ENCODE results near the gene RBMS1.

RBMS1 gene

DNA sequence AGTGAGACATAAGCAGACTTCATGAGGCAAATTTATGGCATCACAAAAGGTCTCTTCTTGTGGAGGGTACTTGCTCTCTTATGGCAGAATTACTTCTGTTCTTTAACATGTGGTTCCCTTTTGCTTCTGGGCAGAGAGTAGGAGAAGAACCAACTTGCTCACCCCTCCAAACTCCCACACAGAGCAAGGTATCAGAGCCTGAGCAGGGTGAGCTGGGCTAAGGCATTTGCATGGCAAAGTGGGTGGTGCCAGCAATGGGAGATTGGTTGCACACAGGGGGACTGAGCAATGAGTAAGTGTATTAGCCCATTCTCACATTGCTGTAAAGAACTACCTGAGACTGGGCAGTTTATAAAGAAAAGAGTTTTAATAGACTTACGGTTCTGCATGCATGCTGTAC is 229.3 kb downstream of the RBMS1 start:
- in situ Hi-C loops (cut with MboI; ENCODE audit: low pct_unique_long_range_greater_than_20kb, low sequenced_read_pairs, unreplicated experiment): no loop called here
- no peak for DNase-seq (ENCODE audit: low spot score)
- TF ChIP-seq, protein P1, sequence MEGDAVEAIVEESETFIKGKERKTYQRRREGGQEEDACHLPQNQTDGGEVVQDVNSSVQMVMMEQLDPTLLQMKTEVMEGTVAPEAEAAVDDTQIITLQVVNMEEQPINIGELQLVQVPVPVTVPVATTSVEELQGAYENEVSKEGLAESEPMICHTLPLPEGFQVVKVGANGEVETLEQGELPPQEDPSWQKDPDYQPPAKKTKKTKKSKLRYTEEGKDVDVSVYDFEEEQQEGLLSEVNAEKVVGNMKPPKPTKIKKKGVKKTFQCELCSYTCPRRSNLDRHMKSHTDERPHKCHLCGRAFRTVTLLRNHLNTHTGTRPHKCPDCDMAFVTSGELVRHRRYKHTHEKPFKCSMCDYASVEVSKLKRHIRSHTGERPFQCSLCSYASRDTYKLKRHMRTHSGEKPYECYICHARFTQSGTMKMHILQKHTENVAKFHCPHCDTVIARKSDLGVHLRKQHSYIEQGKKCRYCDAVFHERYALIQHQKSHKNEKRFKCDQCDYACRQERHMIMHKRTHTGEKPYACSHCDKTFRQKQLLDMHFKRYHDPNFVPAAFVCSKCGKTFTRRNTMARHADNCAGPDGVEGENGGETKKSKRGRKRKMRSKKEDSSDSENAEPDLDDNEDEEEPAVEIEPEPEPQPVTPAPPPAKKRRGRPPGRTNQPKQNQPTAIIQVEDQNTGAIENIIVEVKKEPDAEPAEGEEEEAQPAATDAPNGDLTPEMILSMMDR (IDR thresholded peaks at IDR 0.05; ENCODE audit: extremely low read depth, insufficient read depth, missing control alignments): no peak

DNA sequence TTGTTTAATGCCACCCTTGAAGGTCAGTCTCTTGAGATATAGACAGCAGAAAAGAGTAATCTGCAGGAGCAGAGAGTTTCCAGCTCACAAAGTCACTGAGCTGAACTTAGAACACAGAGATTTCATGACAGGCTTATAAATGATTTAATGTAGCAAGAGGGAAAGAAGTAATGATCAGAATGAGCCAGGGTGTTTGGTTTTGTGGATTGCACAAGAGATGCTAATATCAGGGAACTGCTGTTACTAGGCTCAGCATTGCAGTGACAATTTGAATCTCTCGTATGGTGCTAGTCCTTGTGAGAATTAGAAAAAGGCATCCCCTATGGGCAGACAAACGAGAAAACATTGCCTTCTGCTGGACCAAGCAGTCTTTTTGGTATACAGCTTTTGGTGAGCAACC is 231.9 kb downstream of the RBMS1 start:
- in situ Hi-C loops (cut with MboI; ENCODE audit: low pct_unique_long_range_greater_than_20kb, low sequenced_read_pairs, unreplicated experiment): no loop called here
- TF ChIP-seq, protein P1 (IDR thresholded peaks at IDR 0.05; ENCODE audit: extremely low read depth, insufficient read depth, missing control alignments): no peak
- no peak for DNase-seq (ENCODE audit: low spot score)

DNA sequence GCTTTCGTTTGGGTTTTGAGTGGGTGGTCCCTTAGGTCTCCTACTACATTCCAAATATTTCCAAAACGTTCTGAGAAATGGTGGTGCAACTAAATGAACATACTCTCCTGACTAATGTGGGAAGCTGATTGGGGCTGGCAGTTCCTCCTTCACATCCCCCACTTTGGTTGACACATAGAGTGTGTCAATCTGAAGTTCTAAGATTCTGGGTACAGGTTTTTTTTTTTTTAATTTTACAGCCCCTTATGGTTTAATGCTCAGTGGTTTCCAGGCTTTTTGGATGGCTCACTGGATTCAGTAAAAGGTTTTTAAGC is 235.2 kb downstream of the RBMS1 start:
- TF ChIP-seq, protein P1 (IDR thresholded peaks at IDR 0.05; ENCODE audit: extremely low read depth, insufficient read depth, missing control alignments): no peak
- DNase-seq (ENCODE audit: low spot score): no peak
- in situ Hi-C loops (cut with MboI; ENCODE audit: low pct_unique_long_range_greater_than_20kb, low sequenced_read_pairs, unreplicated experiment): no loop called here

DNA sequence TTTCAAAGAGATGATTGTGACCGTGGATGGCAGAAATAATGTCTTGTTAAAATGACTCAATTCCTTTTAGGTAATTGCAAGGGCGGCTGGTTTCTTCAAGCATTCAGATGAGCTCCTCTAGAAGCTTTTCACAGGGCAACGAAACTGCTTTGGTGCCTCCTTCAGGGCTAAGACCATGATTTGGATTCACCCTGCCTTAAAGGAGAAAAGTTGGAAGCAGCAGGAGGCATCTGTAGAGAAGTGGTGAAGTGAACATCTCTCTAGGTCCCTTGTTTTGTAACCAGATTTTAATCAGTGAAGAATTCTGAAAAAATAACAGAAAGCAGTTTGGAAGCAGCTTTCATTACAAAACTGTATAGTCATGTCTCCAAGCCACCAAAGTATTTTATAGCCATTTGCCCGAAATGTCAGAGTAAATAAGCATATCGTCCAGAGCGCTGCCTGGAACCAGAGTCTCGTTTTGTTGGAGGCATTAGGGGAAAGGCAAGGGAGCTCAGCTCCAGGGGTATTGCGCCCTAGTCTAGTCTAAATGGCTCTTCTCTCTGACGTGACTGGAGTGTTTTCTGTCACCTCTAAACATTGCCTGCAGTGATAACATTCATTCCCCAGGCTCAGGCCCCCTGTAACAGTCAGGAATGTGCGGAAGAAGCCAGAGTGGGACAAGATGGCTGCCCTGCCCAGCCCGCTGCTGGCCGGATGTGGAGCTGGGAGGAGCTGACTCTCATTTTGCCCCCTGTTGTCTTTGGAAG is 235.7 kb downstream of the RBMS1 start:
- DNase-seq (ENCODE audit: low spot score): no peak
- TF ChIP-seq, protein P1 (IDR thresholded peaks at IDR 0.05; ENCODE audit: extremely low read depth, insufficient read depth, missing control alignments): no peak
- in situ Hi-C loops (cut with MboI; ENCODE audit: low pct_unique_long_range_greater_than_20kb, low sequenced_read_pairs, unreplicated experiment): no loop called here

DNA sequence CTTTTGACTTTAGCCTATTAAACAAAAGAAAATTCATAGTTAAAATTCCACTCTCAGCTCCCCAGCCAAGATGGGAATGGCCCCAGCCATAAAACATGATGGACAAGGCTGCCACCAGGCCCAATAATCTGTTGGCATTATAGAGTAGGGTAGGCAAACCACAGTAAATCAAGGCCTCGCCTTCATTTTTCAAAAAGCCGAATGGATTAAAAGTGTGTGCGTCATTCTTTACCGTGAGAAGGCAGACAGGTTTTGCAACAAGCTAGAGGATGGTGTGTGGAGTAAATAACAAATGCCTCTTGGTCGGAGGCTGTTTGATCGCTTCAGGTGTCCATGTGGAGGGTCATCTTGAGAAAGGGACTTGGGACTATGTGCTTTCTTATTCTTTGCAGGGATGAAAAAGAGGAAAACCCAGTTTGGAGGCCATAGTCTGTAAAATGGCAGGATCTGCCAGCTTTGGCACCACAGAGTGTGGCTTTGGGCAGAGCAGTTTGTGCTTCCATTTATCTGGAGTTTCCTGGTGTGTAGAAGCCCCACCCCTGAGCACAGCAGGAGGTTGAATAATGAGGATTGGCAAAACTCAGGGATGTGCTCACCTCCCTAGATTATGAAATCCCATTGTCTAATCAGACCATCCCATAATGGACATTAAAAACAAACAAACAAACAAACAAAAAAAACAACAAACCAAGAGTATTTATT is 236.4 kb downstream of the RBMS1 start:
- TF ChIP-seq, protein P1 (IDR thresholded peaks at IDR 0.05; ENCODE audit: extremely low read depth, insufficient read depth, missing control alignments): no peak
- no peak for DNase-seq (ENCODE audit: low spot score)
- in situ Hi-C loops (cut with MboI; ENCODE audit: low pct_unique_long_range_greater_than_20kb, low sequenced_read_pairs, unreplicated experiment): no loop called here

DNA sequence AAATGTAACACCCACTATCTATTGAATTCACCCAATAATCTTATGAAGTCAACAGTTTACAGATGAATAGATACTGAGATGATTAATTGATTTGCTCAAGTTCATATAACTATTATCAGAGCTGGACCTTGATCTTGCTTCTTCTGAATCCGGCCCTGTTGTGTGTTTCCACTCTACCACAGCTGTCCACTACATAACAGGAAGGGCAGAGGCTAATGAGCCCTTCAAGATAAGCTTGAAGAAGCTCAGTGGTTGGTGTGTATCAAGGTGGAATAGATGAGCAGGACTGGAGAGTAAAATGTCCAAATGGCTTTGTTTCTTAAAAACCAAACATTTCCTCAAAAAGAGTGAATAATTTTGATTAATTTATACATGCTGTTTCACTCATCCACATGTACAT is 237.1 kb downstream of the RBMS1 start:
- TF ChIP-seq, protein P1 (IDR thresholded peaks at IDR 0.05; ENCODE audit: extremely low read depth, insufficient read depth, missing control alignments): no peak
- in situ Hi-C loops (cut with MboI; ENCODE audit: low pct_unique_long_range_greater_than_20kb, low sequenced_read_pairs, unreplicated experiment): no loop called here
- no peak for DNase-seq (ENCODE audit: low spot score)
